Thyroid gland (tissue), 4 donors: Measurements from ENCODE around the gene SGTB.

Experiments
- CTCF ChIP-seq, 6 experiments: fragments of 200-600 bp in 3 of 6; fragments of 450-650 bp in 3 of 6; sonication (generic) in 3 of 6; IDR thresholded peaks; one replicate each; pipeline ENCODE4 v1.5.1; 2016 to 2019; ENCODE audit warnings: antibody characterized with exemption in 6 of 6, mild to moderate bottlenecking in 2 of 6, inconsistent platforms in 1 of 6, moderate library complexity in 1 of 6
- POLR2A ChIP-seq, 2 donors: fragments of 450-650 bp; IDR thresholded peaks; one replicate each; pipeline ENCODE4 v1.6.1; 2017; ENCODE audit warnings: antibody characterized with exemption in 2 of 2, mild to moderate bottlenecking in 2 of 2, moderate library complexity in 1 of 2

GRCh38 chr5:65767565-65767964 is 45.7 kb upstream of the SGTB start:
- TF ChIP-seq CTCF (IDR thresholded peaks at IDR 0.05) = no peak
- no peak for TF ChIP-seq POLR2A (IDR thresholded peaks at IDR 0.05)
